ENCODE measurements around the gene TAF5. TPM values are rescaled to one million over a fixed set of nuclear protein-coding genes. Genes with fewer than 3 reads are reported as not detected.

The TAF5 gene
- total RNA-seq, 1 experiment from 2014 or later = 11.1 TPM

DNA sequence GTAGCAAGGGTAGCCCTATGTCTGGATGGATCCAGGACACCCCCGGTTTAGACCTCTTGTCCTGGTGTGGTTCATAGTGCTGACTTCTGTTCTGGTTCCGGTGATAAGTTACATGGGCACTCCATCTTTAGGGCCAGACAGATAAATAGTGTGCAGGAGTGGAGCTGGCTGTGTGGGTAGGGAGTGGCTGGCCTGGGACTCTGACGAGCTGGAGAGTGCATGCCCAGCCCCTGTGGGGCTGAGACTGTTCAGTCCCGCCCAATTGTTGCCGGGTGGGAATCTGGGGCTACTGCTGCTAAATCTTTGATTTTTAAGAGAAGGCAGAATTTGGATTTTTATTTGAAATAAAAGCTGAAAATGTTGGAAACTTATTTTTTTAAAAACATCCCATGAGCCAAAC is 56.0 kb downstream of the TAF5 start:
- no peak for DNase-seq (ENCODE audit: low read depth in 1 of 2, low spot score in 2 of 2)
- Histone ChIP-seq H3K4me1 (replicated peaks) (no peaks in the 10 kb centered on the region), H3K9me3 (replicated peaks) (no peaks in the 10 kb centered on the region), H3K4me3 (no peak overlapping the region), H3K27ac (no peak overlapping the region), H3K36me3 (peaks cover 79% of the 10 kb centered on the region), H3K27me3 (replicated peaks) (no peaks in the 10 kb centered on the region)

- no peaks in the 10 kb centered on the region for H3K27me3 ChIP-seq (replicated peaks)
- DNase-seq (ENCODE audit: low read depth in 1 of 2, low spot score in 2 of 2) = no peak
- H3K9me3 ChIP-seq (replicated peaks) = no peaks in the 10 kb centered on the region
- H3K27ac ChIP-seq = no peak overlapping the region
- H3K4me3 ChIP-seq = no peak overlapping the region
- H3K36me3 ChIP-seq = peaks cover 87% of the 10 kb centered on the region
- no peaks in the 10 kb centered on the region for H3K4me1 ChIP-seq (replicated peaks)
Measured at GRCh38 chr10:103427866-103428265, 60.1 kb downstream of the TAF5 start.

DNA sequence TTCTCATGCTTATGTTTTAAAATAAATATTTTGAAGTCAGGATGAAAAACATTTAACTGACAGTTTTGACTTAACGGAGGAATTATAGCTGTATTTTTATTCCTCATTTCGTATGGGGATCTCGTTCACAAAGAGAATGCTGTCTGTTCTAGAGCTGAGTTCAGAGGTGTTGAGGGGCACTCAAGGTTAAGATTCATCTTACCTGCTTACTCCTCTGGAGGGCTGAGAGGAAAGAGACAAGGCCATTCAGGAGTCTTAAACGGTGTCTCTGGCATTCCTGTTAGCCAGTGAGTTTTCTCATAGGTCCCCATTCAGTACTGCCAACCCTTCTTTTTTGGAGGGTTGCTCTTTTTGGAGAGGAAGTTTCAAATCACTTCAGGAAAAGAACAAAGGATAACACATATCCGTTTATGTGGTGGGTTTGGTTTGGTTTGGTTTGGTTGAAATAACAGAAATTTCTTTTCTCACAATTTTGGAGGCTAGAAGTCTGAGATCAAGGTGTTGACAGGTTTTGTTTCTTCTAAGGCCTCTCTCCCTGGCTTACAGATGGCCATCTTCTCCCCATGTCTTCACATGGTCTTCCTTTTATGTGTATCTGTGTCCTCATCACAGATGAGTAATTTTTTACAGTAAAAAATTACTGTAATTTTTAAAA is 61.3 kb downstream of the TAF5 start:
- no peak overlapping the region for H3K27ac ChIP-seq
- no peaks in the 10 kb centered on the region for H3K27me3 ChIP-seq (replicated peaks)
- H3K4me1 ChIP-seq (replicated peaks) = no peaks in the 10 kb centered on the region
- no peaks in the 10 kb centered on the region for H3K9me3 ChIP-seq (replicated peaks)
- DNase-seq (ENCODE audit: low read depth in 1 of 2, low spot score in 2 of 2) = no peak
- H3K4me3 ChIP-seq = no peak overlapping the region
- H3K36me3 ChIP-seq = peaks cover 84% of the 10 kb centered on the region

GRCh38 chr10:103429647-103430046 is 61.9 kb downstream of the TAF5 start:
- Histone ChIP-seq H3K4me1 (replicated peaks) (no peaks in the 10 kb centered on the region), H3K36me3 (peaks cover 84% of the 10 kb centered on the region), H3K27ac (no peak overlapping the region), H3K9me3 (replicated peaks) (no peaks in the 10 kb centered on the region), H3K4me3 (no peak overlapping the region), H3K27me3 (replicated peaks) (no peaks in the 10 kb centered on the region)
- DNase-seq (ENCODE audit: low read depth in 1 of 2, low spot score in 2 of 2) = no peak

- DNase-seq (ENCODE audit: low read depth in 1 of 2, low spot score in 2 of 2) = no peak
- Histone ChIP-seq H3K27ac (no peak overlapping the region), H3K9me3 (replicated peaks) (no peaks in the 10 kb centered on the region), H3K36me3 (peaks cover 88% of the 10 kb centered on the region), H3K4me3 (no peak overlapping the region), H3K27me3 (replicated peaks) (no peaks in the 10 kb centered on the region), H3K4me1 (replicated peaks) (no peaks in the 10 kb centered on the region)
Measured at GRCh38 chr10:103431902-103432301, 64.1 kb downstream of the TAF5 start.

DNA sequence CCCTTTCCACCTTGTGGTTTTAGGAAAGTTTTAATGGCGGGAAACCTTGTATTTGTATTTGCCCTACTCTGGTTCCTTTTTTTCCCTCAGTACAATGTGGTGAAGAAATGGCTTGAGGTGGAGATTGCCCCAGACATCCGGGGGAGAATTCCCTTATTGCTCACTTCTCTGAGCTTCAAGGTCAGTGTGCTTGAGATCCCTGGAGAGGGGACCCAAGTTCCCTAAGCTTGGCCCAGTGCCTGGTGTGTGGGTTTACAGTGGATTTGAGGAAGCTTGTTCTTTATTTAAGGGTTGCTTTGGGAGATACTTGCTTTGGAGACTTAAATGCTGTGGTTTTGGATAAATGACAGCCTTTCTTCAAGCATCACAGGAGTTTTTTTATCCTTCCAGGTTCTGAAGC is 66.1 kb downstream of the TAF5 start:
- Histone ChIP-seq H3K9me3 (replicated peaks) (no peaks in the 10 kb centered on the region), H3K27ac (no peak overlapping the region), H3K4me1 (replicated peaks) (no peaks in the 10 kb centered on the region), H3K4me3 (no peak overlapping the region), H3K27me3 (replicated peaks) (no peaks in the 10 kb centered on the region), H3K36me3 (peaks cover 90% of the 10 kb centered on the region)
- DNase-seq (ENCODE audit: low read depth in 1 of 2, low spot score in 2 of 2) = no peak

Other genes with a start within 250 kb of the TAF5 start
- 97.2 and 107 TPM in 2 replicates for gene NT5C2, start 174.7 kb upstream of the TAF5 start, total RNA-seq (2014; rRNA removed; shearing (Covaris generic))
- 0.13 TPM in 1 of 2 replicates, not detected in the other for gene RPEL1, start 122.1 kb upstream of the TAF5 start, total RNA-seq (2014; rRNA removed; shearing (Covaris generic))
- gene INA, start 90.8 kb upstream of the TAF5 start, total RNA-seq (2014; rRNA removed; shearing (Covaris generic)) = 0.42 and 1.7 TPM in 2 replicates
- gene PCGF6, start 16.8 kb upstream of the TAF5 start, total RNA-seq (2014; rRNA removed; shearing (Covaris generic)) = 36.9 and 41.8 TPM in 2 replicates
- gene ATP5MK, start 28.5 kb downstream of the TAF5 start, total RNA-seq (2014; rRNA removed; shearing (Covaris generic)) = 457 and 813 TPM in 2 replicates
- 17.1 and 25.8 TPM in 2 replicates for gene PDCD11, start 28.6 kb downstream of the TAF5 start, total RNA-seq (2014; rRNA removed; shearing (Covaris generic))
- not detected in 2 replicates for gene CALHM2, start 84.4 kb downstream of the TAF5 start, total RNA-seq (2014; rRNA removed; shearing (Covaris generic))
- not detected in 2 replicates for gene CALHM1, start 90.9 kb downstream of the TAF5 start, total RNA-seq (2014; rRNA removed; shearing (Covaris generic))
- not detected in 2 replicates for gene CALHM3, start 111.3 kb downstream of the TAF5 start, total RNA-seq (2014; rRNA removed; shearing (Covaris generic))
- not detected in 2 replicates for gene NEURL1, start 125.7 kb downstream of the TAF5 start, total RNA-seq (2014; rRNA removed; shearing (Covaris generic))